Activated CD4-positive, alpha-beta T cell treated with anti-CD3 and anti-CD28 coated beads for 36 hours (primary cell): ENCODE data around the gene HJURP. TPM values are rescaled to one million over a fixed set of nuclear protein-coding genes. Genes with fewer than 3 reads are reported as not detected.

Experiments
- ATAC-seq: fragments of 200-7000 bp; cut with Tn5 transposase; one replicate; pipeline ENCODE4 v1.10.0; 2021; ENCODE audit warnings: mild to moderate bottlenecking, moderate library complexity
- CTCF ChIA-PET: fragments of 350-600 bp; sonication (Branson Sonifier 250); formaldehyde crosslinking; loops from one replicate; lab custom pipeline; 2021; ENCODE audit warnings: antibody characterized with exemption; lab: Charles Lee
- POLR2A ChIA-PET: fragments of 350-600 bp; sonication (Branson Sonifier 250); formaldehyde crosslinking; loops from one replicate; lab custom pipeline; 2021; ENCODE audit warnings: antibody characterized with exemption, inconsistent platforms; lab: Charles Lee
- DNase-seq: peaks from one replicate; pipeline ENCODE4 v3.0.0-alpha.2; 2020
- H3K27ac Mint-ChIP-seq: one replicate; pipeline ENCODE4 v1.8.0; 2021; ENCODE audit warnings: mixed read lengths
- H3K27me3 Mint-ChIP-seq: one replicate; pipeline ENCODE4 v1.8.0; 2021; ENCODE audit warnings: mixed read lengths
- H3K36me3 Mint-ChIP-seq: one replicate; pipeline ENCODE4 v1.8.0; 2021; ENCODE audit warnings: low read depth, mixed read lengths
- H3K4me1 Mint-ChIP-seq: one replicate; pipeline ENCODE4 v1.8.0; 2021; ENCODE audit warnings: mixed read lengths
- H3K4me3 Mint-ChIP-seq: one replicate; pipeline ENCODE4 v1.8.0; 2021; ENCODE audit warnings: mild to moderate bottlenecking, moderate library complexity, mixed read lengths
- H3K9me3 Mint-ChIP-seq: one replicate; pipeline ENCODE4 v1.8.0; 2021; ENCODE audit warnings: low read depth, mixed read lengths
- intact Hi-C, 2 experiments: fragments of 100-400 bp; cut with DNase I in 1 of 2; cut with micrococcal nuclease in 1 of 2; formaldehyde crosslinking; loops; one replicate each; pipeline versions ENCODE4 v1.14.2 to v1.15.1; 2022 to 2024; cut with DNase I, micrococcal nuclease
- total RNA-seq, 2 experiments: library from RNA; stranded (reverse); gene quantifications; one replicate each; pipeline ENCODE4 v1.2.3, GENCODE V29; 2021

The HJURP gene
- total RNA-seq, 2 experiments from 2014 or later, result 94.6 to 111 TPM

GRCh38 chr2:233811087-233811486 is 43.2 kb downstream of the HJURP start:
- intact Hi-C loops, result no loop called here
- POLR2A ChIA-PET, result no interaction called here

GRCh38 chr2:233810385-233810784 is 44.0 kb downstream of the HJURP start:
- no peak for DNase-seq
- no peak overlapping the region for H3K4me3 Mint-ChIP-seq
- ChIA-PET CTCF (interaction anchor here (0.8 kb wide), 1 partner anchor 202 kb away, joined by 3 read pairs; no protein-coding TSS in a partner anchor), POLR2A (no interaction called here)
- H3K27me3 Mint-ChIP-seq, result peaks cover 8% of the 10 kb centered on the region
- H3K9me3 Mint-ChIP-seq, result no peaks in the 10 kb centered on the region
- no peak overlapping the region for H3K27ac Mint-ChIP-seq
- no peak for ATAC-seq
- no peaks in the 10 kb centered on the region for H3K36me3 Mint-ChIP-seq
- intact Hi-C loops, result no loop called here
- H3K4me1 Mint-ChIP-seq, result no peaks in the 10 kb centered on the region

More at GRCh38 chr2:233811087-233811486, 43.2 kb downstream of the HJURP start:
- Mint-ChIP-seq H3K36me3 (no peaks in the 10 kb centered on the region), H3K9me3 (no peaks in the 10 kb centered on the region), H3K4me3 (no peak overlapping the region), H3K27me3 (peaks cover 8% of the 10 kb centered on the region), H3K27ac (no peak overlapping the region), H3K4me1 (no peaks in the 10 kb centered on the region)
- no peak for ATAC-seq
- CTCF ChIA-PET, result interaction anchor here (0.8 kb wide), 1 partner anchor 201 kb away, joined by 3 read pairs; no protein-coding TSS in a partner anchor
- DNase-seq, result no peak

DNA sequence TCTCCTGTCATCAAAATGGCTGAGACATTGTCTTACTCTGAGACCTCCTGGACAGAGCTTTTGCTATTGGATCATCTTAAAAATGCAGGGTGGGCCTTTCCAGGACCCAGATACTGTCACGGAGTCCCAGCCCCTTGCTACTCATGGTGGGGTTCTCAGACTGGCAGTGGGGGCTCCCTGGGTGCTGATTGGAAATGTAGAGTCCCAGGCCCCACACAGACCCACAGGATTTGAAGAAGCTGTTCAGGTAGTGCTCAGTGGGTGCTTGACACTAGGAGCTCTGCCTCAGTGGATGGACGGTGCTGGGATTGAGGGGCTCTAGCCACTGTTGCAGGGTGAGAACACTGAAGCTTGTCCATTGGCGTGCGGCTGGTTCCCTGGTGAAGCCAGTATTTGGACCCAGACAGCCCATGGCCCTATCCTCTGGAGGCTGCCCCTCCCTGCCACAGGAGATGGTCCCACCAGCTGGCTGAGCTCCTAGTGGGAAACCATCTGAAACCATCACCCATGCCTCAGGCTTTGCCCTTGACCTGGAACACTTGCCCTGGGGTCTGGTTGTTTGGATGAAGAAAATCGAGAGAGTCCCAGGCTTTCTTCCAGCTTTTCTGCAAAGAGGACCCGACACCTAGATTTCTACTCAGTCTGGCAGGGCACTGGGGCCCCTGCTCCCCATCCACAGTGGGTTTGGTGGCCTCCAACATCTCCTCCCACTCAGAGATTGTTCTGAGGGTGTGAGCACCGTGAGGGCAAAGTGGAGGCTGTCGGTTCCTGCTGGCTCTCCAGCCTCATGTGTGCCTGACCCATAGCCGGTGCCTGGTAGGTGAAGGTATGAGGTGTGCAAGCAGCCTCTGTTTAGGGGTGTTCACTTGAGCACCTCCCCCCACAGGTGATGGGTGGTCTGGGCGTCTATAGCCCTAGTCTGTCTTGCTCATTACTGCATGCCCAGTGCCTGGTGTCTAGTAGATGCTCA is 46.1 kb downstream of the HJURP start:
- peaks cover 12% of the 10 kb centered on the region for H3K27me3 Mint-ChIP-seq
- H3K4me3 Mint-ChIP-seq, result no peak overlapping the region
- DNase-seq, result peak; percentile 1
- no peak overlapping the region for H3K27ac Mint-ChIP-seq
- no peaks in the 10 kb centered on the region for H3K9me3 Mint-ChIP-seq
- ATAC-seq, result no peak
- no peaks in the 10 kb centered on the region for H3K4me1 Mint-ChIP-seq
- ChIA-PET POLR2A (no interaction called here), CTCF (interaction anchor here (0.7 kb wide), 1 partner anchor 14 kb away, joined by 3 read pairs; no protein-coding TSS in a partner anchor)
- intact Hi-C loops, result no loop called here
- no peaks in the 10 kb centered on the region for H3K36me3 Mint-ChIP-seq

DNA sequence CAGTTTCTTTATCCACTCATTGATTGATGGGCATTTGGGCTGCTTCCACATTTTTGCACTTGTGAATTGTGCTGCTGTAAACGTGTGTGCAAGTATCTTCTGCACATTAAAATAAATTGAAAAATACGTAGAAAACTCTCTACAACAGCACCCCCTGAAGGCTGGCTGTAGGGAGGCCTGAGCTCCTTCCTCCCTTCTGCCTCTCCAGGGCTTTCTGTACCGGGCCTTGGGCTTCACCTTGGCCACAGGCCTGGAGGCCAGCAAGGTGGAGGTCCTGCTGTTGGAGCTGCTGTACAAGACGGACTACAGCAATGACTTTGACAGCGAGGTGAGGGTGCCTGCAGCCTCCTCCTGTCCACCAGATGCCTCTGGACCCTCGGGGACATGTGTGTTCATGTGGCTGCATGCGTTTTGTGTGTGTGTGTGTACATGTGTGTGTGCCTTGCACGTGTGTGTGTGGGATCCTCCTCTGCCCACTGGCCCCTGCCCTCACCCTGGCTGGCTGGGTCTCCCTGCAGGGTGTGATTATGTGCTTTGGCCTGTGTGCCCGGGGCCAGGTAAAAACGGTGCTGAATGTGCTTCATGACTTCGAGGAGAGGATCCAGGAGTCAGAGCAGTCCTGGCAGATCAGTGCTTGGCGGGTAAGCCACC is 47.0 kb downstream of the HJURP start:
- intact Hi-C loops, result no loop called here
- H3K36me3 Mint-ChIP-seq, result no peaks in the 10 kb centered on the region
- ChIA-PET CTCF (interaction anchor here (0.7 kb wide), 1 partner anchor 15 kb away, joined by 3 read pairs; no protein-coding TSS in a partner anchor), POLR2A (no interaction called here)
- ATAC-seq (no peak), DNase-seq (peak; percentile 1)
- no peak overlapping the region for H3K4me3 Mint-ChIP-seq
- no peaks in the 10 kb centered on the region for H3K9me3 Mint-ChIP-seq
- no peaks in the 10 kb centered on the region for H3K4me1 Mint-ChIP-seq
- peaks cover 12% of the 10 kb centered on the region for H3K27me3 Mint-ChIP-seq
- no peak overlapping the region for H3K27ac Mint-ChIP-seq

DNA sequence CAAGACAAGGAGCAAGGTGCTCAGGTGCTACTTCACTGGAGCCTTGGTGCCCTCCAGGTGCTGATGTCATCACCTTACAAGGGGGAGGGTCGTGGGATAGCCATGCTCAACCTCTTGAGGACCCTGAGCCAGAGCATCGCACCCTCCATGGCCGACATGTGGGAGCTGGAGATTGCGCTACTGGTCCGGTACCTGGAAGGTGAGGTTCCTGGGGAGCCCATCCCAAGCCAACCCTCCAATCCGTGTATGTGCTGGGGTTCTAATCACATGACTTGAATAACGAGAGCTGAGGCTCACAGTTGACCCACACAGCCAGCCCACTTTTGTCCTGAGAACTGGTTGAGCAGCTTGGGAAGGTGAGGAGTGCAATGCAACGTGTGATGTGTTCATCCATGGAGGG is 50.3 kb downstream of the HJURP start:
- no peak overlapping the region for H3K27ac Mint-ChIP-seq
- peaks cover 2% of the 10 kb centered on the region for H3K4me1 Mint-ChIP-seq
- H3K9me3 Mint-ChIP-seq, result no peaks in the 10 kb centered on the region
- ChIA-PET POLR2A (no interaction called here), CTCF (no interaction called here)
- no peaks in the 10 kb centered on the region for H3K36me3 Mint-ChIP-seq
- DNase-seq (no peak), ATAC-seq (no peak)
- peaks cover 9% of the 10 kb centered on the region for H3K27me3 Mint-ChIP-seq
- intact Hi-C loops, result no loop called here
- no peak overlapping the region for H3K4me3 Mint-ChIP-seq

GRCh38 chr2:233803292-233803911 is 50.9 kb downstream of the HJURP start:
- Mint-ChIP-seq H3K36me3 (no peaks in the 10 kb centered on the region), H3K27me3 (peaks cover 9% of the 10 kb centered on the region), H3K27ac (no peak overlapping the region), H3K9me3 (no peaks in the 10 kb centered on the region), H3K4me1 (peaks cover 2% of the 10 kb centered on the region), H3K4me3 (no peak overlapping the region)
- DNase-seq, result no peak
- CTCF ChIA-PET, result no interaction called here
- ATAC-seq, result no peak
- POLR2A ChIA-PET, result no interaction called here
- intact Hi-C loops, result no loop called here

DNA sequence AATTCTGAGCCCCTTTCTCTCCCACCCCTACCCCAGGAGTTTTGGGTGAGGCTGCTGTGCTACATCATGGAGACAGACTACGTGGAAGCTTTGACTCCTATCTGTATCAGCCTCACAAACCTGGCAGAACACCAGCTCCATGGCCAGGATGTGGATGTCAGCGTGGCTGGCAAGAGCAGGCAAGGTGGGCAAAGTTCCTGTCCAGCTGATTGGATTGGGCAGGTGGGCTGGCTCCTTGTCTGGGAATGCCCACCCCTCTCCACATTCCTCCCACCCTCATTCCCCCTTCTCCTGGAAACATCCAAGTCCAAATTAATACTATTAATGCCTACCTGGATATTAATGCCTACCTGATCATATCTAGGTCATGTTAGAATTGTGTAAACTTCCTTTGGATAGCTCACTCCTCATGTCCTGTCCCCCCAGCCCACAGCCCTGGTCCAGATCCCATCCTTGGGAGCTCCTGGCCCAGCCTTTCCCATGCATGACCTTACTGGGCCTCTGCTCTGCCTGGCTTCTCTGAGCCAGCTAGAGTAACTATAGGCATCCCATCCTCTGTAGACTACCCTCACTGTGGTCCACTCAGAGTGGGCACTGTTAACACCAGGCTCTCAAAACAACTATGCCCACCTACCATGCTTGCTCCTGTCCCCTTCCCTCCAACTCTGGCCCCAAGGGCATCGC is 52.1 kb downstream of the HJURP start:
- POLR2A ChIA-PET, result no interaction called here
- ATAC-seq, result no peak

DNA sequence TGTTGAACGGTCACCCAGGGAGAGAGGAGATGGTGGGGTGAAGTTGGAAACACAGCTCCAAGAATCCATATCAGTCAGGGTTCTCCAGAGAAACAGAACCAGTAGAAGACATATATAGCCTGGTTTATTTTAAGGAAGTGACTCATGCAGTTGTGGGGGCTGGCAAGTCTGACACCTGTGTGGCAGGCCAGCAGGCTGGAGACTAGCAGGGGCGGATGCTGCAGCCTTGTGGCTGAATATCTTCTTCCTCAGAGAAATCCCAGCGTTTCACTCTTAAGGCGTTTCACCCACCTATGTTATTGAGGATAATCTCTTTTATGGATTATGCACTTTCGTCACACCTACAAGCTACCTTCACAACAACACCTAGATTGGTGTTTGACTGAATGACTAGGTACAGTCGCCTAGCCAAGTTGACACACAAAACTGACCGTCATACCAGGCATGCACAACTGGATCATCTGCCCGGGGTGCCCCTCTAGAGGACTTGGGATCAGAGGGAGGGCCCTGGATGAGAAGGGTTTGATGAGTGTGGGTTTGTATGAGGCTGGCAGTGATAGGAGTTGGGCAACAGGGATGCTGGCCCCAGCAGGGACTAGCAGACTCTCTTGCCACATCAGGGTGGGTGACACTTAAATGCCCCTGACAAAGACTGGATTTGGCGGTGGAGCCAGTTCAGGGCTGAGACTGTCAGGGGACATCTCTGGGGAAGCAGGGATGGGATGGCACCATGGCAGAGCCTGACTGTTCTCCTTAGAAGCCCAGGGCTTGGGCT is 52.8 kb downstream of the HJURP start:
- Mint-ChIP-seq H3K27ac (no peak overlapping the region), H3K4me1 (peaks cover 2% of the 10 kb centered on the region), H3K4me3 (no peak overlapping the region), H3K27me3 (peaks cover 9% of the 10 kb centered on the region), H3K9me3 (no peaks in the 10 kb centered on the region), H3K36me3 (no peaks in the 10 kb centered on the region)
- peak; percentile 43 for DNase-seq
- ChIA-PET POLR2A (no interaction called here), CTCF (no interaction called here)
- intact Hi-C loops, result no loop called here
- peak; percentile 63 for ATAC-seq

More for the DNA sequence above, 52.1 kb downstream of the HJURP start:
- no peak for DNase-seq
- intact Hi-C loops, result no loop called here
- Mint-ChIP-seq H3K27me3 (peaks cover 9% of the 10 kb centered on the region), H3K4me3 (no peak overlapping the region), H3K36me3 (no peaks in the 10 kb centered on the region), H3K4me1 (peaks cover 2% of the 10 kb centered on the region), H3K27ac (no peak overlapping the region), H3K9me3 (no peaks in the 10 kb centered on the region)
- CTCF ChIA-PET, result no interaction called here

GRCh38 chr2:233800208-233800607 is 54.1 kb downstream of the HJURP start:
- intact Hi-C loops, result no loop called here
- Mint-ChIP-seq H3K9me3 (no peaks in the 10 kb centered on the region), H3K4me1 (peaks cover 2% of the 10 kb centered on the region), H3K4me3 (no peak overlapping the region), H3K36me3 (no peaks in the 10 kb centered on the region), H3K27ac (no peak overlapping the region), H3K27me3 (peaks cover 9% of the 10 kb centered on the region)
- CTCF ChIA-PET, result interaction anchor here (0.8 kb wide), 1 partner anchor 89 kb away, joined by 3 read pairs; no protein-coding TSS in a partner anchor
- POLR2A ChIA-PET, result no interaction called here
- no peak for DNase-seq
- ATAC-seq, result no peak

GRCh38 chr2:233799716-233800115 is 54.6 kb downstream of the HJURP start:
- Mint-ChIP-seq H3K27ac (no peak overlapping the region), H3K4me1 (peaks cover 2% of the 10 kb centered on the region), H3K9me3 (no peaks in the 10 kb centered on the region), H3K36me3 (no peaks in the 10 kb centered on the region), H3K27me3 (peaks cover 9% of the 10 kb centered on the region), H3K4me3 (no peak overlapping the region)
- no peak for DNase-seq
- ChIA-PET POLR2A (no interaction called here), CTCF (interaction anchor here (0.8 kb wide), 1 partner anchor 88 kb away, joined by 3 read pairs; no protein-coding TSS in a partner anchor)
- ATAC-seq, result no peak
- intact Hi-C loops, result no loop called here
